ENCODE results near the gene CCDC40.
"Not testable (repeated sequence)": the region's sequence is repeated elsewhere in the genome, so short reads cannot be mapped to it uniquely, and the experiment has no call there.

The CCDC40 gene

DNA sequence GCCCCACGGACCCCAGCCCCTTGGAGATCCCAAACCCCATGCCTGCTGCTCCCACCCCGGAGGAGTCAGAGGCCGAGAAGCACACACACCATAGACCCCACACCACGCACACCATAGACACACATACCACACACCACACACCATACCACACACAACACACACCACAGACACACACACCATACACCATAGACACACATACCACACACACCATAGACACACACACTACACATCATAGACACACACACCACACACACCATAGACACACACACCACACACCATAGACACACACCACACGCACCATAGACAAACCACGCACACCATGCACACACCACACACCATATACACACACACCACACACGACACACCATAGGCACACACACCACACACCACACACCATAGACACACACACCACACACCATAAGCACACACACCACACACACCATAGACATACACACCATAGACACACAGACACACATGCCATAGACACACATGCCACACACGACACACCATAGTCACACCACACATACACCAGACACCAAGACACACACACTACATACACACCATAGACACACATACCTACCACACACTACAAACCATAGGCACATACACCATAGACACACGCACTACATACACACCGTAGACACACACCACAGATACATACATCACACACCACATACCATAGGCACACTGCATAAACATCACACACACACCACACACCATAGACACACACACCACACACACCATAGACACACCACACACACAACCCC lies 12.1 kb upstream of the CCDC40 start:
- DNase-seq, result no peak

DNA sequence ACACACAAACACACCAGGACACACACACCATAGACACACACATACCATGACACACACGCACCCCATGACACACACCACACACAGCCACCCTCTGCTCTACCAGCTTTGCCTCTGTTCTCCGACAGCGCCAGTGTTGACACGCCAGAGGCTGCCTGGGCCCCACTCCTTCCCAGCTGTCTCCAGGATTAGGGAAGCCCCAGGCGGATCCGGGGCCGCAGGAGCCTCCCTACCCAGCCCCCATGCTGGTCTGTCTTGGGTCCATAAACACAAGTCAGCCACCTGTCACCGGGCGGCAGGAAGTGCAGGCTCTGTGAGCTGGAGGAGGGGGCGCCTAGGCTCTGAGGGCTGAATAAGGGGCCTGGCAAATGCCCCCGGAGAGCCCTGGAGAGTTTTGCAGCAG lies 11.3 kb upstream of the CCDC40 start:
- DNase-seq, result no peak

DNA sequence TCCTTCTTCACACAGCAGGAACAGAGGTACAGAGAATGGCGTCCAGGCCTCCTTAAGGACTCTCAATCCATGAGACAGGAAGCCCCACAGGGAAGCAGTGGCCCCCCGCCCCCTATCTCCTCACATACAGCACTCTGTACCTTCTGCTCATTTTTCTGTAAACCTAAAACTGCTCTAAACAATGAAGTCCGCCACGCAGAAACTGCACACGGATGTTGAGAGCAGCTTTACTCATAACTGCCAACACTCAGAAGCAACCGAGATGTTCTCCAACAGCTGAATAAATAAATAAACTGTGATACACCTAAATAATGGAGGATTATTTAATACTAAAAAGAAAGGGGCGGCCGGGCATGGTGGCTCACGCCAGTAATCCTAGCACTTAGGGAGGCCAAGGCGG lies 10.6 kb upstream of the CCDC40 start:
- no peak for DNase-seq

DNA sequence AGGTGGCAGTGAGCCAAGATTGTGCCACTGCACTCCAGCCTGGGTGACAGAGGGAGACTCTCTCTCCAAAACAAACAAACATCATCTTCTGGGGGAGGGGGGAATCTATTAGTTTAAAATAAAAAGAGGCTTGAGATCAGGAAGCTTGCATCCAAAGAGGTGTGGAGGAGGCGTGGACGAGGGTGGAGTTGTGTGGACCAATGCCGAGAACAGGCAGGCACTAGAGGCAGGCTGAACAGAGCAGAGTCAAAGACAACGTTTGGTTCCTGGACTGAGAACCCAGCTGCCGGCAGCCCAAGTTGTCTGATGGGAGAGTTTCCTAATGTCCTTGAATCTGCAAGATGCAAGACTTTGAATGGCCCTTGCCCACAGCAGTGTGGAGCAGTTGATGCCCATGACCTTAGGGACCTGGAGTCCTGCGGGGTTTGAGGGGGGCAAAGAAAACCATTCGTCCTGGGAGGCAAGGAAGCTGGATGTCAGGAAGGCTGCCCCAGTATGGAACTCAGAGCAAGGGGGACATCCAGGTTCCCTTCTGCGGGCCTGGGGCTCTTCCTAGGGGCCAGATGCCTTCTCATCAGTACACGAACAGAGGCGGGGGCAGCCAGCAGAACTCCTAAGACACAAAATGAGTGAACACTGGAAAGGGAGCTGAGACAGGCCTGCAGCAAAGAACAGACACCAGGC lies 9.9 kb upstream of the CCDC40 start:
- DNase-seq, result no peak

DNA sequence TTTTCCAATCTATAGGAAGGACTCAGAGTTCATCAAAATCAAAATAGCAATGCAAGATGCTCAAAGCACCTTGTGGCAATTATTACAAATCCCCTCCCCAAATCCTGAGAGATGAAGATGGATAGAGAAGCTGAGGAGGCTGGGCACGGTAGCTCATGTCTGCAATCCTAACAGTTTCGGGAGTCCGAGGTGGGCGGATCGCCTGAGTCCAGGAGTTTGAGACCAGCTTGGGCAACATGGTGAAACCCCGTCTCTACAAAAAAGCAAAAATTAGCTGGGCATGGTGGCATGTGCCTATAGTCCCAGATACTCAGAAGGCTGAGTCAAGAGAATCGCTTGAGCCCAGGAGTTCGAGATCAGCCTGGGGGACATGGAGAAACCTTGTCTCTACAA lies 9.4 kb upstream of the CCDC40 start:
- no peak for DNase-seq

DNA sequence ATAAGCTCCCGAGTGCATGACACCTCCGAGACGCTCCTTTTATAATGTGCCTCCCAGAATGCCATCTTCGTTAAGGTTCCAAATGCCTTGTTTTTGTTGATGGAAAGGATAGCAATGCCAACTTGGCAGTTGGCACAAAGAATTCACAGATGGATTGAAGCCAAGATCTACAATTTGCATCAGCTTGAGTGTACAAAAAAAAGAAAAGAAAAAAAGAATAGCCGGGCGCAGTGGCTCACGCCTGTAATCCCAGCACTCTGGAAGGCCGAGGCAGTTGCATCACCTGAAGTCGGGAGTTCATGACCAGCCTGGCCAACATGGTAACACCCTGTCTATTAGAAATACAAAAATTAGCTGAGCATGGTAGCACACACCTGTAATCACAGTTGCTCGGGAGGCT lies 8.4 kb upstream of the CCDC40 start:
- no peak for DNase-seq

DNA sequence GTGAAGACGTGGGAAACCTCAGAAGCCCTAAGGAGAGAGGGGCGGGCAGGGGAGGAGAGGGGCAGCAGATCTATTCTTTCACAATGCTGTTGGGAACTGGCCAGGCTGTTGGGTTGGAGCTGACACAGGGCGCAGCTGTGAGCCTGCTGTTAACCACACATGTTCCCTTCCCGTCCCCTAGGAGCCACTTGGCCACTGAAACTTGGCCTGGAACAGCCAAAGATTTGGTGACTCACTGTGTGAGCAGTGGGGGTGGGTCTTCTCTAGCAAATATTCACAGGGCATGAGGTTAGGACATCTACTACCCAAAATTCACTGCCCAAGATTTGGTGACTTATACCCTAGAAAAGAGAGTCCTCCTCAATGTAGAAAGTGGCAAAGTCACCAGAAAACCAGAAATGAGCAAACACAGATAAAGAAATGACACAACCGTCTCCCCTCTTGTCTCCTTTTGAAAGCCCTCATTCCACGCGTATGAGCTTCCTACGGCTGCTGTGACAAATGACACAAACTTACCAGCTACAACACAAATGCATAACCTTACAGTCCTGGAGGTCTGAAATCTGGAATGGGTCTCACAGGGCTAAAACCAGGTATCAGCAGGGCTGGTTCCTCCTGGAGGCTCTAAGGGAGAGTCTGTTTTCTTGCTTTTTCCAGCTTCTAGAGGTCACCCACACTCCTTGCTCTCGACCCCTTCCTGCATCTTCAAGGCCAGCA lies 7.0 kb upstream of the CCDC40 start:
- DNase-seq, result no peak

DNA sequence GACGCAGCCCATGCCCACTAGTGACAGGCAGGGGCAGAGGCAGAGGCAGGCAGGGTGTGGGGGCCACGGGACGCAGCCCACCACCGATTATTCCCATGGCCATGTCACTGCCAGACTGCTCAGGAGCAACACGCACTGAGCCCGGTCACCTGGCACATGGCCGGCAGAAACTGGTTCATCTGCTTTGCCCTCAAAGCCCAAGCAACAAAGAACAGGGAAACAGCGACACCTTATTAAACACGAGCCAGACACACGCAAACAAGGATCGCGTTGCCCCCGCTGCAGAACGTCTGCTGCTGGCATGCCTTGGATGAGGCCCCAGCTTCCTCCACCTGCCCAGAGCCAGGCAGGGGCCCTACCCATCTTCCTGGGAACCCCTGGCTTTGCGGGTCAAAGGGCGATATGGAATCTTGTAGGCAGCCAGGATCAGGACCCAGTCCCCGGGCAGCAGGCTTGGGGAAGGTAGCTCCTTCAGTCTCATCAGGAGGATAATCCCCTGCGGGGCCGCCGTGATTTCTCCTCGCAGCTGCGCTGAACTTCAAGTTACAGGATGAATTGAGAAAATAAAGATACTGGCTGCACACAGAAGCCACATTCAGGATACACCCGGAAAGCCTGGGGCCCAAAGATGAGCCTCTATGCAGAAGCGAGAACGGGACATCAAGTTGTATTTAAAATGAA lies 5.6 kb upstream of the CCDC40 start:
- DNase-seq, result no peak

DNA sequence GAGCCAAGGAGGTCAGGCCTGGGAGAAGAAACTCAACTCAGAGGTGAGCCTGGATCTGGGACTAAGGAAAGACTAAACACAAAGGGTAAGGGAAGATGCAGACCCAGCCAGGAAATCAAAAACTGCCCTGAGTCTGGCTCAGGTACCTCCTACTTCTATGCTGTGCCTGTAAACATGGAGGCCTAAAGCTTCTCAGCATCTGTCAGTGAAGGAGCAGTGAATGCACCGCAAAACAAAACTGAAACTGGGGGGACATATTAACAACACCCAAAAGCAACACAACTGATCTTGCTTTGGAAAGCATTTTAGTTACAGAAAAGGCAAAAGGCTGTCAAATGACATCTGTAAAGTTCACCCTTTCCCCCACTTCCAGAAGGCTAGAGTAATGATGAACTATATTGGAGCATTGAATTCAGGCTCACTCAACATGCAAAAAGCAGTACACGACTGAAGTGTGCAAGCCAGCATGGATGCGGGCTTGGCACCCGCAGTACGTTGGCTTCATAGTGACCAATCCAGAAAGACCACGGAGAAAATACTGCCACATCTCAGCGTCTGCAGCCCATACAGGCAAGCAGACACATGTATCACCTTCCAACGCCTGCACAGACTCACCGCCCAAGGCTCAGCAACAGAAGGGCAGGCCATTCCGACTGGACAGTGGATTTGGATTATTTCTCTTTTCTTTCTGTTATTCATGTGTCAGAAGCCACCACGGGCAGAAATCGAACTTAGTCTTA lies 4.6 kb upstream of the CCDC40 start:
- no peak for DNase-seq

DNA sequence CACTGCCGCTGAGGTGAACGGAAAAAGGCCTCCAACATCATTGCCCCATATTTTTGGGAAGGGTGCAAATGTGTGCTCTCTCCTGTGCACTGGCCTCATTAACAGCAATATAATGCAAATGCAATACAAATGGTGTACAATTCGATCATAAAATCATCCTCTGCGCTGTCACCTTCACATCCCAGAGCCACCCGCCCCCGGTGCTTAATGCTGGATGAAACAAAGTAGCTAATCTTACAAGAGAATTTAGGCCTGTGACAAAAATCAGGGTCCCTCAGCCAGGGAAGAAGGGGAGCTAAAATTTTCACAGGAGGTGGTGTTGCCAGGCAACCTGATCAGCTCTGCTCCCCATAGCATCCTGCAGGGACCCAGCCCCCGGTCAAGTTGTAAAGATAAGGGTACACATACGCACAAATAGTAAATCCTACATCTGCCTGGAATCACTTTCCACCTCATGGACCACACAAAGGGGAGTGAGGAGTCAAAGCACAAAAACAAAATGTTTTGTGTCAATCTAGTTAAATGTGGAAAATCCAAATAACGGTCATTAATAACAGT lies 3.7 kb upstream of the CCDC40 start:
- DNase-seq, result no peak

DNA sequence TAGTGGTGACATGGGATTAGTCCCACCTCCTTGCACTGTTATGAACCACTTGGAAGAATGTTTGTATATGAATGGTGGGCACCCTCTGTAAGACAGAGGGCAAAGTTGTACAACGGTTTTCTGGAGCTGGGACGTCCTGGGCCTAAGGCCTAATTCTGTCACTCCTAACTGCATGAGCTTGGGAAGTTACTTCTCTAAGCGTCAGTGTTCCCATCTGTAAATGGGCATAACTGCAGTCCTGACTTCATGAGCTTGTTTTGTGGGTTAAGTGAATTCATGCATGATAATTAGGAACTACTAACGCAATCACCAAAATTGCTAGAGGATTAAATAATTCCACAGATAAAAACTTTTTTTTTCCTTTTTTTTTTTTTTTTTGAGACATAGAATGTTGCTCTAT lies 2.6 kb upstream of the CCDC40 start:
- DNase-seq, result no peak

DNA sequence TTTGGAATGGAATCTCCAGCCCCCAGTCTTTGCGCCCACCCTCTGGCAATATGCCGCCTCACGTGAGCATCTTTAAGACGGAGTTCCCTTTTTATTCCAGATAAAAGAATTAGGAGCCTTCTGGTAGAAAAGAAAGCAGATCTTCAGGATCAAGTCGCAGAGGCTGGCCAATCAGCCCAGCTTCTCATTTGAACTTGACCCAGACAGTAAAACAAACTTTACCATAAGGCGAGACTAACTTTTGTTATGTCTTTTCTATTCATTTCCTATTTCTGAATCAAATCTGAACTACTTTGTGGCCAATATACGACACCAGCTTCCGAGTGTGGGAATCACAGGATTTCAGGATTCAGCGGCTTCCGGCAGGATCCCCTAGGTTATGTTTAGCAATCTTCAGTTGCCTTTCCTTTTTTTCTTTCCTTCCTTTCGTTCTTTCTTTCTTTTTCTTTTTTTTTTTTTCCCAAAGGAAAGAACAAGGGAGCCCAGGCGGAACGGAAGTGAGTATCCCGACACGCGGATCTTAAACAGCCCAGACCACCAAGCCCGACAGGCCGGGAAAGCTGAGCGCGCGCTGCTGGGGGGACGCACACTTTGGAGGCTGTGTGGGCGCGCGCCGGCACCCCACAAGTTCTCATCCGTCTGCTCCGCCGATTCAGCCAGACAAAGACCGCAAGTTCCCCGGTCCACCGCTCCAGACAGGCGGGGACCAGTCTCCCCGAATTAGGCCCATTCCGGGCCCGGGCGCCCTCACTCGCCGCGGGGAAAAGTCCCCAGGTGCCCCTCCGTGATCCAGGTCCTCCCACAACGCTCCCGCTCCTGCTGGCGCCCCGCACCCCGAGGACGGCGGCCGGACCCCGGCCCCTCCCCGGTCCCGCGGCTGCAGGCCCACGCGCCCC lies 1.4 kb upstream of the CCDC40 start:
- DNase-seq, result peak; percentile 53

DNA sequence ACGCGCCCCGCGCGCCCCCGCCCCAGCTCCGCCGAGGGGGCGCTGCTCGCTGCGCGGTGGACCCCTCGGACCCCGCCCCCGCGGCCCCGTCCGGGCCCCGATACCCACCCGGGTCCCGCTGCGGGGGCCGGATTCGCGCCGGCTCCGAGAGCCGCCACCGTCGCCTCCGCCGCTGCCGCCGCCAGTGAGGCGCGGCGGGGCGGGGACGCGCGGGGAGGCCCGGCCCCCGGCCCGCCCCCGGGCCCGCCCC lies 830 bp upstream of the CCDC40 start, which contains the start of gene TBC1D16:
Gene TBC1D16, minus strand, starts transcription at position 186 of the 250 bp plus-strand sequence. CDS start 22,325 bp downstream, outside the sequence.
- no peak for DNase-seq

DNA sequence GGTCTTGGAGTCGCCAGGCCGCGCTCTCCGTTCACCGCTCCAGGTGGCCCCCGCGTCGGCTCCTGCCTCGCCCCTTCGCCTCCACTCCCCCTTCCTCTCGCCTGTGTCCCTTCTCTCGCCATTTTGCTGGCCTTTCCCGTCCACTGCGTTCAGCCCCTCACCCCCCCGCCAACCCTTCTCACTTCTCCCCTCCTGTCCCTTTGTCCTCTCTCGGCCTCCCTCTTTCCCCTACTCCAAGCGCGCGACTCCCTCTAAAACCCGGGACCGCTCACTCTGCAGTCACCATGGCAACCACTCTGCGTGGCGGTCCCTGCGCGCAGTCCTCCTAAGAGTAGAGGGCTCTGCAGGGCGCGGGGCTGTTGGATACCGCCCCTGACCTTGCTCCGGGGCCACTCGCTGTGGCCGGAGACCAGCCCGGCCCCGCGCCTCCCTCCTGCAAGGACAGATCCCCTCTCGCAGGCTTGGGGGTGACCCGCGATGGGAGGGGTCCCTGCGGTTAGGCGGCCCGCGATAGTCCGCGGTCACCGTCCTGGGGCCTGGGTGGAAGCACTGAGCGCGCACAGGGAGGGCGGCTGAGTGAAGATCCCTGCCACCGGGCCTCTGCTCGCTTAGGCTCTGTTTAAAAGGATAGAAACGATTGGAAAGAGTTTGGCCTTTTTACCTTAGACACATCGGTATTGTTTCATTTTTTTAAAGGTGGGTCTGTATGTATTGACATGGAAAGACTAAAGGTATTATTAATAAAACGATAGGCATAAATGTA lies 454 bp downstream of the CCDC40 start:
- peak; percentile 40 for DNase-seq

DNA sequence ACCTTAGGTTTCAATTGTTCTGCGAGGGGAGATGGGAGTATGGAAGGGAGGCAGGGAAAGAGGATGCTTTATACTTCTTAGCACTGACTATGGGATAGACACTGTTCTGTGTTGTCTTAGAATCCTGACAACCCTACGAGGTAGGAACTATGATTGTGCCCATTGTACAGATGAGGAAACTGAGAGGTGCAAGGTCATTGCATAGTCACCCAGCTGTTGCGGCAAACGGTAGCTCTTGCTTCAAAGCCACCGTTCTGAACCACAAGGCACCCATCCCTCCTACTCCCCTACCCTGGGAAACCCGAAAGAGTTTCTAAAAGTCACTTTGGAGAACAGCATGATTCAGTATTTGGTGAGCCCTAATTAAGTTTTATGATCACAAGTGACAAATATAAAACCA lies 7.5 kb downstream of the CCDC40 start:
- DNase-seq, result no peak

DNA sequence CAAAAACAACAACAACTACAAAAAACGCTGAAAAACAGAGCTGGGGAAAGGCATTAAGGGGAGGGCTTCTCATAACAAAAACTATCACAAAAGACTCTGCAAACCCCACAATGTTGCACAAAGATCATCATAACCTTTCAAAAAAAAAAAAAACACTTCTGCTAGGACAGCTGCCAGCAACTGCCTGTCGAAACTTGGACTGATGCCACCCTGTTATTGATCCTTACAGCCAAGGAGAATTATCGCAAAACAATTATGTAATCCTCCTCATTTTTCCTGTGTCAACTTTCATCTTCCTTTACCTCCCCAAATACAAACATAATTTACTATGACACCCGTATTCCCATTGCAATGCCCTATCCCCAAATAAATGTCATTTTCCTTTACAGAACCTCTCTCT lies 9.3 kb downstream of the CCDC40 start:
- no peak for DNase-seq

DNA sequence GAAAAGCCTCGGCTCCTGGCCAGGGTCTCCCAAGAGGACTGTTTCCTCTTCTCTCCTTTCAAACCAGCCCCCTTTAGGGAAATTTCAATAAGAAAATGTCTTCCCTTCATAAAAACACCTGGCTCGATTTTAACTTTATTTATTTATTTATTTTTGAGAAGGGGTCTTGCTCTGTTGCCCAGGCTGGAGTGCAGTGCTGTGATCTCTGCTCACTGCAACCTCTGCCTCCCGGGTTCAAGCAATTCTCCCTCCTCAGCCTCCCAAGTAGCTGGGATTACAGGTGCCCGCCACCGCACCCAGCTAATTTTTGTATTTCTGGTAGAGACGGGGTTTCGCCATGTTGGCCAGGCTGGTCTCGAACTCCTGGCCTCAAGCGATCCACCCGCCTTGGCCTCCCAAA lies 10.3 kb downstream of the CCDC40 start:
- DNase-seq, result not testable (repeated sequence)

DNA sequence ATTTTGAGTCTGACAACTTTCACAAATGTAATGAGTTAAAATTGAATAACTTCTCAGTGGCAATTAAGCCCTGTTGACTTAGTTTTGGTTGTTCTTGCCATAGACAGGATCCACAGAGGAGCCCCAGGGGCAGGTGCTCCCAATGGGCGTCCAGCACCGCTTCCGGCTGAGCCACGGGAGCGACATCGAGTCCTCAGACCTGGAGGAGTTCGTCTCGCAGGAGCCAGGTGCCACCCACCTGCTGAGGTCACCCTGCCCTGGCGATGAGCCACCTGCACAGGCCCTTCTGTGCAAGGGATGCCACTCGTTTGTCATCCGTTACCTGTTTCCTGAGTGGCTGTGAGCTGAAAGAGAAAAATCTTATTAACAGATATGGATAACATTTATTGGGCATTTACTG lies 10.7 kb downstream of the CCDC40 start:
- DNase-seq, result no peak

DNA sequence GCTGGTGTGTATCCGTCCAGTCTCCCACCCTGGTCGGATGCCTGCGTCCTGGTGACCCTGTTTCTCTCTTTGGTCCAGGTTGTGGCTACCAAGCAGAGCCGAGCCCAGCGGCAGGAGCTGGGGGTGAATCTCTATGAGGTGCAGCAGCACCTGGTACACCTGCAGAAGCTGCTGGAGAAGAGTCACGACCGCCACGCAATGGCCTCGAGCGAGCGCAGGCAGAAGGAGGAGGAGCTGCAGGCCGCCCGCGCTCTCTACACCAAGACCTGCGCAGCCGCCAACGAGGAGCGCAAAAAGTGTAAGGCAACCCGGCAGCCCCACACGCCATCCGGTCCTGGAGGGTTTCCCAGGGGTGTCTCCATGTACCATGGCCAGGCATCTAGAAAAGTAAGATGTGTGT lies 13.5 kb downstream of the CCDC40 start:
- DNase-seq, result no peak

DNA sequence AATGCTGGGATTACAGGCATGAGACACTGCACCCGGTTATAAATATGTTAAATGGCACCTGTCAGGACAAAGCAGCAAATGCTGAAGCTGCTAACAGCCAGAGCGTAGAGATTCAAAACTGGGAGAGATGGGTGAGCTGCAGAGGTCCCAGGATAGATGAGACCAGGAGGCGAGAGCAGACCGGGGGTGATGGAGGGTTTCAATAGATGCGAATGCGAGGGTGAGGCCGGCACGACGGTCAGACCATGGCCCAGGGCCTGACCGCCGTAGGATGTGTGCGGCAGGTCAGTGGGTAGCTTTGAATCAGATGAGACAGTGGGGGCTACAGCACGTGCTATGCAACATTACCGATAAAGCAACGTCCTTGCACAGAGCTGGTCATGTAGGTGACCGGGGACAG lies 14.3 kb downstream of the CCDC40 start:
- no peak for DNase-seq

DNA sequence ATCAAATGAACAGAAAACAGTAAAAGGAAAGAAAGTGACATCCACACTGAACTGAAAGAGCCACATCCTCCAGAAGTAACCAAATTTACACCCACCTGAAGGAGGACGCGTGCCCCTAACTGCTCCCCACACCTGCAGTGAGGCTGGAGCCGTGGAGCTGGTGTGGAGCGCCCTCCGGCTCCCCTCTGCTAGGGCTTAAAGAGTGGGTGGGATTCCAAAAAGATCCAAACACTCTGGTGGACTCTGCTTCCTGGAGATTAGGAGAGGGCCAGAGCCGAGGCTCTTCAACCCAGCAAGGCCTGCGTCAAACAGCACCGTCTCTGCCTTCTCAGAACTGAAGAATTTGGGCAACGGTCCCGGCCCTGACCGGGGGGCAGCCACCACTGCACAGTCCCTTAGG lies 15.2 kb downstream of the CCDC40 start:
- DNase-seq, result no peak
